OCI-LY1 (cell line): ENCODE measurements around the gene MYBPC3.

Experiments used
- H2AFZ ChIP-seq: fragments of 200-600 bp; sonication (generic), shearing (Covaris generic); 2 replicates; pipeline ENCODE4 v1.6.0; 2014; ENCODE audit warnings: antibody characterized with exemption, mild to moderate bottlenecking, low read length
- H3F3A ChIP-seq: fragments of 200-600 bp; sonication (generic), shearing (Covaris generic); 2 replicates; pipeline ENCODE4 v1.6.0; 2014; ENCODE audit warnings: mild to moderate bottlenecking, antibody characterized with exemption, low read length, moderate library complexity; ENCODE audit not compliant: insufficient read depth
- H3K27ac ChIP-seq: fragments of 200-600 bp; sonication (generic); 2 replicates; pipeline ENCODE4 v1.5.1; 2014; ENCODE audit warnings: low read length, mixed run types, mild to moderate bottlenecking, low read depth; ENCODE audit not compliant: poor library complexity, severe bottlenecking
- H3K27me3 ChIP-seq: fragments of 200-600 bp; sonication (generic); 2 replicates; pipeline ENCODE4 v1.6.0; 2014; ENCODE audit warnings: antibody characterized with exemption, mild to moderate bottlenecking, low read length, moderate library complexity; ENCODE audit not compliant: insufficient read depth
- H3K36me3 ChIP-seq: fragments of 200-600 bp; sonication (generic); 2 replicates; pipeline ENCODE4 v1.6.1; 2014; ENCODE audit warnings: mild to moderate bottlenecking, antibody characterized with exemption, low read length, moderate library complexity, mixed read lengths; ENCODE audit not compliant: insufficient read depth
- H3K4me1 ChIP-seq: fragments of 200-600 bp; sonication (generic); 2 replicates; pipeline ENCODE4 v1.5.1; 2014; ENCODE audit warnings: mild to moderate bottlenecking, low read length, moderate library complexity; ENCODE audit not compliant: insufficient read depth, severe bottlenecking
- H3K4me2 ChIP-seq: fragments of 200-600 bp; sonication (generic), shearing (Covaris generic); 2 replicates; pipeline ENCODE4 v1.6.1; 2014; ENCODE audit warnings: low read length
- H3K4me3 ChIP-seq: fragments of 200-600 bp; sonication (generic); 2 replicates; pipeline ENCODE4 v1.5.1; 2014; ENCODE audit warnings: low read length, low read depth, mild to moderate bottlenecking, mixed read lengths; ENCODE audit not compliant: poor library complexity, severe bottlenecking
- H3K79me2 ChIP-seq: fragments of 200-600 bp; shearing (Covaris generic); 2 replicates; pipeline ENCODE4 v1.6.1; 2016; ENCODE audit warnings: mixed run types, low read length, mixed read lengths; ENCODE audit not compliant: insufficient read depth
- H3K9ac ChIP-seq: fragments of 200-600 bp; sonication (generic), shearing (Covaris generic); 2 replicates; pipeline ENCODE4 v1.6.1; 2014; ENCODE audit warnings: mild to moderate bottlenecking, low read length, mixed read lengths
- H3K9me2 ChIP-seq: fragments of 200-600 bp; sonication (generic), shearing (Covaris generic); 2 replicates; pipeline ENCODE4 v1.6.1; 2014; ENCODE audit warnings: low read depth, mild to moderate bottlenecking, low read length, mixed read lengths
- H3K9me3 ChIP-seq: fragments of 200-600 bp; shearing (Covaris generic); 2 replicates; pipeline ENCODE4 v1.6.1; 2014; ENCODE audit warnings: low read length, mixed read lengths
- H4K20me1 ChIP-seq: fragments of 200-600 bp; sonication (generic), shearing (Covaris generic); 2 replicates; pipeline ENCODE4 v1.6.0; 2016; ENCODE audit warnings: mild to moderate bottlenecking, low read length; ENCODE audit not compliant: insufficient read depth
- CTCF ChIP-seq: fragments of 200-600 bp; sonication (generic), shearing (Covaris generic); IDR thresholded peaks from 2 replicates; pipeline ENCODE4 v1.5.1; 2017; ENCODE audit warnings: mild to moderate bottlenecking, antibody characterized with exemption, low read length, moderate library complexity, mixed read lengths
- EZH2 ChIP-seq: fragments of 200-600 bp; sonication (generic), shearing (Covaris generic); IDR thresholded peaks from 2 replicates; pipeline ENCODE4 v1.8.0; 2017; ENCODE audit warnings: borderline replicate concordance, mixed run types, mild to moderate bottlenecking, antibody characterized with exemption, low read length, moderate library complexity, mixed read lengths

Gene MYBPC3

GRCh38 chr11:47361419-47361818 is 8.9 kb upstream of the MYBPC3 start:
- Histone ChIP-seq H3F3A (no peaks in the 10 kb centered on the region), H4K20me1 (no peaks in the 10 kb centered on the region), H3K79me2 (no peaks in the 10 kb centered on the region), H3K4me3 (no peak overlapping the region), H3K36me3 (peaks cover 28% of the 10 kb centered on the region; the same call in 1 of the 2 replicates), H3K4me1 (no peaks in the 10 kb centered on the region), H3K9me2 (no peaks in the 10 kb centered on the region), H3K9me3 (no peaks in the 10 kb centered on the region), H2AFZ (no peak overlapping the region), H3K9ac (no peak overlapping the region), H3K27me3 (no peaks in the 10 kb centered on the region), H3K4me2 (no peak overlapping the region), H3K27ac (no peak overlapping the region)
- no peak for TF ChIP-seq CTCF
- TF ChIP-seq EZH2, result no peak

DNA sequence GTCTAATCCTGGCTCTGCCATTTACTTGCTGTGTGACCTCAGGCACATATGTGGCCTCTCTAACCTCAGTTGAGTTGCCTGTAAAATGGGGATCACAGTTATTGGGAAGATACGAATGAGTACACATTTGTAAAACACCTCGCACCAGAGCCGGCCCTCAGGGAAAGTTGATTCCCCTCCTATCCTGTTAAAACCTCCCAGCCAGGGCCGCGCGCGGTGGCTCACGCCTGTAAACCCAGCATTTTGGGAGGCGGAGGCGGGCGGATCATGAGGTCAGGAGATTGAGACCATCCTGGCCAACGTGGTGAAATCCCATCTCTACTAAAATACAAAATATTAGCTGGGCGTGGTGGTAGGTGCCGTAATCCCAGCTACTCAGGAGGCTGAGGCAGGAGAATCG is 7.8 kb upstream of the MYBPC3 start:
- H3K27ac ChIP-seq, result no peak overlapping the region

DNA sequence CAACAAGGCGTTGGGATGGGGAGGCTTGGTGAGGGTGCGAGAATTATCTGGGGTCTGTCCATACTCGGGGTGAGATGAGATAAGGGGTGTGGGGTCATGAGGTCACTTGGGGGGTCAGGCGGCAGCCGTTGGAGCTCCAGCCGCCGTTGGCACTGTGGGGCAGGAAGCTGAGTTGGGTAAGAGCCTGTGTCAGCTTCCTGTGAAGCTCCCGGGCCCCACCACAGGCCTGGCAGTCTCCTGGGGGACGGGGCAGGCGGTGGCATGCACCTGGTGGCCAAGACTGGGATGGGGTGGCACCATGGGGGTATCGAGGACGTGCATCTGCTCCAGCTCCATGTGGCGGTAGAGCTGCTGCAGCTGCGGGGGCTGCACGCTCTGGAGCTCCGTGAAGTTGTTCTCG is 7.1 kb upstream of the MYBPC3 start:
- H2AFZ ChIP-seq, result no peak overlapping the region
- H3K27ac ChIP-seq, result no peak overlapping the region
- H3K9me3 ChIP-seq, result no peaks in the 10 kb centered on the region
- no peaks in the 10 kb centered on the region for H3K4me1 ChIP-seq
- peaks cover 13% of the 10 kb centered on the region for H3K36me3 ChIP-seq
- H3K9ac ChIP-seq, result no peak overlapping the region
- H3K4me2 ChIP-seq, result no peak overlapping the region
- H3K9me2 ChIP-seq, result no peaks in the 10 kb centered on the region
- H3K27me3 ChIP-seq, result no peaks in the 10 kb centered on the region
- no peak overlapping the region for H3K4me3 ChIP-seq
- H4K20me1 ChIP-seq, result no peaks in the 10 kb centered on the region
- no peaks in the 10 kb centered on the region for H3K79me2 ChIP-seq
- no peak for TF ChIP-seq EZH2
- no peak for TF ChIP-seq CTCF
- no peaks in the 10 kb centered on the region for H3F3A ChIP-seq

More for the DNA sequence above, 7.8 kb upstream of the MYBPC3 start:
- H3K4me2 ChIP-seq, result no peak overlapping the region
- H2AFZ ChIP-seq, result no peak overlapping the region
- no peak overlapping the region for H3K9ac ChIP-seq
- TF ChIP-seq EZH2, result no peak
- TF ChIP-seq CTCF, result no peak
- H3K36me3 ChIP-seq, result peaks cover 21% of the 10 kb centered on the region
- no peaks in the 10 kb centered on the region for H3K27me3 ChIP-seq
- no peaks in the 10 kb centered on the region for H3K9me3 ChIP-seq
- H4K20me1 ChIP-seq, result no peaks in the 10 kb centered on the region
- H3K79me2 ChIP-seq, result no peaks in the 10 kb centered on the region
- H3F3A ChIP-seq, result no peaks in the 10 kb centered on the region
- H3K4me3 ChIP-seq, result no peak overlapping the region
- no peaks in the 10 kb centered on the region for H3K4me1 ChIP-seq
- no peaks in the 10 kb centered on the region for H3K9me2 ChIP-seq
